Measurements from ENCODE around the gene ACOXL.

GRCh38 chr2:110992886-110993285 is 260.5 kb downstream of the ACOXL start:
- TF ChIP-seq CTCF (IDR thresholded peaks at IDR 0.05) (no peak), POLR2A (IDR thresholded peaks at IDR 0.05) (no peak)
